ENCODE results near the gene NCKAP5L.

DNA sequence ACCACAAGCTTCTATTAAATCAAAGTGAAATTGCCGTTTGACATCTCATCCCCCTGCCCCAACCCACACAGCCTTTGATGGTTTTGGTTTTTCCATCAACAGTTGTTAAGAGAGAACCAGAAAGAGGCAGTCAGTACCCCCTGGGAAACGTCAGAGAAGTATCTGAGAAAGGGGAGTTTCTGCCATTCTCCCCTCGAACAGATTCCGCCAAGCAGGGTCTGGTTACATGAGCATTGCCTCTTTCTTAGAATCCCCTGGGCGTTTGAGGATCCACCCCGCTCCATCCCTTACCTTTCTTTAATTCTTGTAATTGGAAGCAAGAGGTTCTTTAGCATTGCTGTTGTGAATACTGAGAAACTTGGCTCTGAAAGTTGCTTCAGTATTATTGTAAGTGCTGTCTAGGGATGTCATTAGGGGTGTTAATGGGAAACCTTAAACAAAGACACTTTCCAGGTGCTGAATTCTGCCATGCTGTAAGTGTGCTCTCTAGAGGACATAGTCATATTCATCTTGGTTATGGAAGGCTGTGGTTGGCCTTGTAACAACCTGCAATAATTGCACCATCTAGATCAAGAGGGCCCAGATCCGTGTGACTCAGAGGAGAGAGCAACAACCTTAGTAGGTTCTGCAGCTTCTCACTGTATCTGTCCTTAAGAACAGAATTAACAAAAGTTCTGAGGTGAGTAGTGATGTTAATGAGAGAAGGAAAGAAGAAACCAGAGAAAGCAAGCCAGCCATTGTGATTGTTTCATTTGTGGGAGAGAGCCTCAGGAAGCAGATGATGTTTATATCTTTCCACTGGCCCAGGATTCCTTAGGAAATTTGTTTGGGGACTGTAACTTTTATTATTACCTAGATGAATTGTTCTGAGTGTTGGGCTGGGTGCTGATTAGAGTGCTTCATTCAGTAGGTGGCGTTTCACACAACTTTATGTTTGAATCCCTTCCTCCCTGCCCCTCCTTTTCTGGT lies 77.9 kb downstream of the NCKAP5L start:
- TF ChIP-seq, protein P1, sequence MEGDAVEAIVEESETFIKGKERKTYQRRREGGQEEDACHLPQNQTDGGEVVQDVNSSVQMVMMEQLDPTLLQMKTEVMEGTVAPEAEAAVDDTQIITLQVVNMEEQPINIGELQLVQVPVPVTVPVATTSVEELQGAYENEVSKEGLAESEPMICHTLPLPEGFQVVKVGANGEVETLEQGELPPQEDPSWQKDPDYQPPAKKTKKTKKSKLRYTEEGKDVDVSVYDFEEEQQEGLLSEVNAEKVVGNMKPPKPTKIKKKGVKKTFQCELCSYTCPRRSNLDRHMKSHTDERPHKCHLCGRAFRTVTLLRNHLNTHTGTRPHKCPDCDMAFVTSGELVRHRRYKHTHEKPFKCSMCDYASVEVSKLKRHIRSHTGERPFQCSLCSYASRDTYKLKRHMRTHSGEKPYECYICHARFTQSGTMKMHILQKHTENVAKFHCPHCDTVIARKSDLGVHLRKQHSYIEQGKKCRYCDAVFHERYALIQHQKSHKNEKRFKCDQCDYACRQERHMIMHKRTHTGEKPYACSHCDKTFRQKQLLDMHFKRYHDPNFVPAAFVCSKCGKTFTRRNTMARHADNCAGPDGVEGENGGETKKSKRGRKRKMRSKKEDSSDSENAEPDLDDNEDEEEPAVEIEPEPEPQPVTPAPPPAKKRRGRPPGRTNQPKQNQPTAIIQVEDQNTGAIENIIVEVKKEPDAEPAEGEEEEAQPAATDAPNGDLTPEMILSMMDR (IDR thresholded peaks at IDR 0.05) = no peak
- TF ChIP-seq POLR2A (IDR thresholded peaks at IDR 0.05; ENCODE audit: low read depth) = no peak
- no peak for TF ChIP-seq EP300 (IDR thresholded peaks at IDR 0.05)
- TF ChIP-seq POLR2AphosphoS5 (IDR thresholded peaks at IDR 0.05) = no peak

Data from esophagus muscularis mucosa (tissue), 4 donors.